ENCODE results near the gene RNF187.

DNA sequence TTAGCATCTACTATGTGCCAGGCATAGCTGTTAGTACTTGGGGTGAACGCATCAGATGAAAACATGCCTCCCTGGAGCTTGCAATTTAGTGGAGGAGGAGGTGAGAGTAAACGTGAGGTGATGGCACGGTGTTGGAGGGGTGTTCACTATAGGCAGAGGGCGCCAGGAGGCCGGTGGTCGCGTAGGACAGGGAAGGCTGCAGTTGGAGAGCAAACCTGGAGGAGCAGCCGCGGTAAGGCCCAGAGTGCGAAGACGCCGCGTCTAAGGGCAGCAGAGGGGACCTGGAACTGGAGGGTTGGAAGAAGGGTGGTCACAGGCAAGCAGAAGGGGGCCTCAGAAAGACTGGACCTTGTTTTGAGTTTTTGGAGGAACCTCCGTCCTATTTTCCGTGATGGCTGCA, 40.3 kb upstream of the RNF187 start:
- TF ChIP-seq, protein P1, sequence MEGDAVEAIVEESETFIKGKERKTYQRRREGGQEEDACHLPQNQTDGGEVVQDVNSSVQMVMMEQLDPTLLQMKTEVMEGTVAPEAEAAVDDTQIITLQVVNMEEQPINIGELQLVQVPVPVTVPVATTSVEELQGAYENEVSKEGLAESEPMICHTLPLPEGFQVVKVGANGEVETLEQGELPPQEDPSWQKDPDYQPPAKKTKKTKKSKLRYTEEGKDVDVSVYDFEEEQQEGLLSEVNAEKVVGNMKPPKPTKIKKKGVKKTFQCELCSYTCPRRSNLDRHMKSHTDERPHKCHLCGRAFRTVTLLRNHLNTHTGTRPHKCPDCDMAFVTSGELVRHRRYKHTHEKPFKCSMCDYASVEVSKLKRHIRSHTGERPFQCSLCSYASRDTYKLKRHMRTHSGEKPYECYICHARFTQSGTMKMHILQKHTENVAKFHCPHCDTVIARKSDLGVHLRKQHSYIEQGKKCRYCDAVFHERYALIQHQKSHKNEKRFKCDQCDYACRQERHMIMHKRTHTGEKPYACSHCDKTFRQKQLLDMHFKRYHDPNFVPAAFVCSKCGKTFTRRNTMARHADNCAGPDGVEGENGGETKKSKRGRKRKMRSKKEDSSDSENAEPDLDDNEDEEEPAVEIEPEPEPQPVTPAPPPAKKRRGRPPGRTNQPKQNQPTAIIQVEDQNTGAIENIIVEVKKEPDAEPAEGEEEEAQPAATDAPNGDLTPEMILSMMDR (IDR thresholded peaks at IDR 0.05): no peak
- TF ChIP-seq POLR2A (IDR thresholded peaks at IDR 0.05; ENCODE audit: low read depth) (no peak), EP300 (IDR thresholded peaks at IDR 0.05) (no peak)

All from esophagus muscularis mucosa (tissue), 4 donors.